ENCODE measurements around the gene SLC44A3.

SLC44A3 gene

DNA sequence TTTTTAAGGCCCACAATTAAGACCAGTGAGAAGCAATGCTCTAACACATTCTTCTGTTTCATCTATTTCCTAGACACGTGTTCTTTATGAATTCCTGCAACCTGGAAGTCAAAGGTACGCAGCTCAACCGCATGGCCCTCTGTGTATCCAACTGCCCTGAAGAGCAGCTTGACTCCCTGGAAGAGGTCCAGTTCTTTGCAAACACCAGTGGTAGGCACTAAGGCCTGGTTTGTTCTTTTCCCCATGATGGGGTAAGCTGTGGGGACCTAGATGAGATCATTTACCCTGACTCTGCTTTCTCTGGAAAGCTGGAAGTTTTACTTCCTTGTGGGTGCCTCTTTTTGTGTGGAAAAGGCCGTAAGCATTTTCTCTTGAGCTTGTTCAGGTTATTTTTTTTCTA, 7.3 kb downstream of the SLC44A3 start:
- no peak overlapping the region for H2AFZ ChIP-seq (ENCODE audit: low read depth)
- H3K36me3 ChIP-seq (ENCODE audit: insufficient read depth): no peaks in the 10 kb centered on the region
- no peak overlapping the region for H3K4me2 ChIP-seq
- TF ChIP-seq, protein P1, sequence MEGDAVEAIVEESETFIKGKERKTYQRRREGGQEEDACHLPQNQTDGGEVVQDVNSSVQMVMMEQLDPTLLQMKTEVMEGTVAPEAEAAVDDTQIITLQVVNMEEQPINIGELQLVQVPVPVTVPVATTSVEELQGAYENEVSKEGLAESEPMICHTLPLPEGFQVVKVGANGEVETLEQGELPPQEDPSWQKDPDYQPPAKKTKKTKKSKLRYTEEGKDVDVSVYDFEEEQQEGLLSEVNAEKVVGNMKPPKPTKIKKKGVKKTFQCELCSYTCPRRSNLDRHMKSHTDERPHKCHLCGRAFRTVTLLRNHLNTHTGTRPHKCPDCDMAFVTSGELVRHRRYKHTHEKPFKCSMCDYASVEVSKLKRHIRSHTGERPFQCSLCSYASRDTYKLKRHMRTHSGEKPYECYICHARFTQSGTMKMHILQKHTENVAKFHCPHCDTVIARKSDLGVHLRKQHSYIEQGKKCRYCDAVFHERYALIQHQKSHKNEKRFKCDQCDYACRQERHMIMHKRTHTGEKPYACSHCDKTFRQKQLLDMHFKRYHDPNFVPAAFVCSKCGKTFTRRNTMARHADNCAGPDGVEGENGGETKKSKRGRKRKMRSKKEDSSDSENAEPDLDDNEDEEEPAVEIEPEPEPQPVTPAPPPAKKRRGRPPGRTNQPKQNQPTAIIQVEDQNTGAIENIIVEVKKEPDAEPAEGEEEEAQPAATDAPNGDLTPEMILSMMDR (conservative IDR thresholded peaks at IDR 0.05; ENCODE audit: low read depth, low read length): no peak
- no peaks in the 10 kb centered on the region for H4K20me1 ChIP-seq (ENCODE audit: insufficient read depth)
- no peak overlapping the region for H3K27ac ChIP-seq
- H3K79me2 ChIP-seq (ENCODE audit: insufficient read depth, low read depth): no peaks in the 10 kb centered on the region
- H3K9ac ChIP-seq: no peak overlapping the region
- H3K4me3 ChIP-seq (IDR thresholded peaks at IDR 0.05; ENCODE audit: insufficient read depth, low read depth, low read length): no peak overlapping the region
- H3K27me3 ChIP-seq (ENCODE audit: insufficient read depth, low read depth): no peaks in the 10 kb centered on the region
- no peaks in the 10 kb centered on the region for H3K4me1 ChIP-seq (ENCODE audit: low read depth, poor library complexity, severe bottlenecking)

DNA sequence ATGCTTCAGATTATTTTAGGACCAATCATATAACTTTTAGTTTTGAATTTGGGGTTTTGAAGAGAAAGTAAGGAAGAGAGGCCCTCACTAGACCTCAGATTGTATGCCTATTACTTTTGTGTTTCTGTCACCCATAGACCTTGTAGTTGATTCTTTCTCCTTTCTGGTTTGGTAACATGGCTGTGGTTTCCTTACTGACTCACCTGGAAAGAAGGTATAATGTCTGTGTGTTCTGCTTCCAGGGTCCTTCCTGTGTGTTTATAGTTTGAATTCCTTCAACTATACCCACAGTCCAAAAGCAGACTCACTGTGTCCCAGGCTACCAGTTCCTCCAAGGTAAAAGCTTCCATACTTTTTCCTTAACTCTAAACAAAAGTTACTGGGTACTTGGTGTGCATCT, 8.1 kb downstream of the SLC44A3 start:
- Histone ChIP-seq H3K4me3 (IDR thresholded peaks at IDR 0.05; ENCODE audit: insufficient read depth, low read depth, low read length) (no peak overlapping the region), H3K36me3 (ENCODE audit: insufficient read depth) (no peaks in the 10 kb centered on the region), H3K27ac (no peak overlapping the region), H3K9ac (no peak overlapping the region), H3K4me1 (ENCODE audit: low read depth, poor library complexity, severe bottlenecking) (no peaks in the 10 kb centered on the region), H4K20me1 (ENCODE audit: insufficient read depth) (no peaks in the 10 kb centered on the region), H3K27me3 (ENCODE audit: insufficient read depth, low read depth) (no peaks in the 10 kb centered on the region), H3K79me2 (ENCODE audit: insufficient read depth, low read depth) (no peaks in the 10 kb centered on the region), H2AFZ (ENCODE audit: low read depth) (no peak overlapping the region), H3K4me2 (no peak overlapping the region)
- TF ChIP-seq, protein P1 (conservative IDR thresholded peaks at IDR 0.05; ENCODE audit: low read depth, low read length): no peak

GRCh38 chr1:94831641-94832040, 11.5 kb downstream of the SLC44A3 start:
- TF ChIP-seq, protein P1 (conservative IDR thresholded peaks at IDR 0.05; ENCODE audit: low read depth, low read length): no peak

DNA sequence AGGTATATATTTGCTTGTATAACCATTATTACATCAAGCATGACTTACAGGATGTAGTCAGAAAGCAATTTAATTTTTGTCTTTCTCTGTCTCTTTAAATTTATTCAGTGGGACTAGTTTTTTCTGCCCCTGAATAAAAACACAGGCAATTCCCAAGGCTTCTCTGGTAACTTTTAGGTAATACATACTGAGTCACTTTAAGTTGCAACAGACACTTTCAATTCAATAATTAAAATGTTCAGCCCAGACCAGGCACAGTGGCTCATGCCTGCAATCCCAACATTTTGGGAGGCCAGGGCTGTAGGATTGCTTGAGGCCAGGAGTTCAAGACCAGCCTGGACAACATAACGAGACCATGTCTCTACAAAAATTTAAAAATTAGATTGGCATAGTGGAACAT, 12.3 kb downstream of the SLC44A3 start:
- Histone ChIP-seq H3K36me3 (ENCODE audit: insufficient read depth) (no peaks in the 10 kb centered on the region), H4K20me1 (ENCODE audit: insufficient read depth) (no peaks in the 10 kb centered on the region), H3K9ac (no peak overlapping the region), H3K79me2 (ENCODE audit: insufficient read depth, low read depth) (no peaks in the 10 kb centered on the region), H2AFZ (ENCODE audit: low read depth) (no peak overlapping the region), H3K27ac (no peak overlapping the region), H3K4me3 (IDR thresholded peaks at IDR 0.05; ENCODE audit: insufficient read depth, low read depth, low read length) (no peak overlapping the region), H3K4me1 (ENCODE audit: low read depth, poor library complexity, severe bottlenecking) (no peaks in the 10 kb centered on the region), H3K27me3 (ENCODE audit: insufficient read depth, low read depth) (no peaks in the 10 kb centered on the region), H3K4me2 (no peak overlapping the region)
- TF ChIP-seq, protein P1 (conservative IDR thresholded peaks at IDR 0.05; ENCODE audit: low read depth, low read length): no peak

More at GRCh38 chr1:94831641-94832040, 11.5 kb downstream of the SLC44A3 start:
- Histone ChIP-seq H3K4me1 (ENCODE audit: low read depth, poor library complexity, severe bottlenecking) (no peaks in the 10 kb centered on the region), H3K4me3 (IDR thresholded peaks at IDR 0.05; ENCODE audit: insufficient read depth, low read depth, low read length) (no peak overlapping the region), H3K4me2 (no peak overlapping the region), H4K20me1 (ENCODE audit: insufficient read depth) (no peaks in the 10 kb centered on the region), H3K27me3 (ENCODE audit: insufficient read depth, low read depth) (no peaks in the 10 kb centered on the region), H3K9ac (no peak overlapping the region), H3K79me2 (ENCODE audit: insufficient read depth, low read depth) (no peaks in the 10 kb centered on the region), H3K27ac (no peak overlapping the region), H2AFZ (ENCODE audit: low read depth) (no peak overlapping the region), H3K36me3 (ENCODE audit: insufficient read depth) (no peaks in the 10 kb centered on the region)

Data from KMS-11 (cell line).